C1 segment of cervical spinal cord (tissue), 14 donors: ENCODE measurements around the gene RGS6.

Source experiments
- DNase-seq, 14 donors: peaks; one replicate each; lab custom pipeline; 2025; lab: John Stamatoyannopoulos, UW

The RGS6 gene

GRCh38 chr14:71943695-71944018 lies 11.4 kb downstream of the RGS6 start:
- no peak for DNase-seq

- DNase-seq: no peak
Observed at GRCh38 chr14:71947947-71948500, 15.8 kb downstream of the RGS6 start.

GRCh38 chr14:71952381-71953363 lies 20.4 kb downstream of the RGS6 start:
- no peak for DNase-seq

GRCh38 chr14:71956920-71957563 lies 24.8 kb downstream of the RGS6 start:
- DNase-seq: no peak

GRCh38 chr14:71959055-71959454 lies 26.8 kb downstream of the RGS6 start:
- no peak for DNase-seq

GRCh38 chr14:71960494-71961353 lies 28.5 kb downstream of the RGS6 start:
- DNase-seq: no peak

GRCh38 chr14:71961972-71962371 lies 29.7 kb downstream of the RGS6 start:
- no peak for DNase-seq

GRCh38 chr14:71964716-71965115 lies 32.5 kb downstream of the RGS6 start:
- DNase-seq: no peak

- DNase-seq: no peak
Observed at GRCh38 chr14:71966528-71966927, 34.3 kb downstream of the RGS6 start.

- DNase-seq: no peak
Observed at GRCh38 chr14:71967704-71968103, 35.5 kb downstream of the RGS6 start.

GRCh38 chr14:71970272-71970671 lies 38.0 kb downstream of the RGS6 start:
- DNase-seq: no peak

- no peak for DNase-seq
Observed at GRCh38 chr14:71985538-71986189, 53.4 kb downstream of the RGS6 start.

GRCh38 chr14:71988476-71988875 lies 56.2 kb downstream of the RGS6 start:
- no peak for DNase-seq

- no peak for DNase-seq
Observed at GRCh38 chr14:71988939-71989338, 56.7 kb downstream of the RGS6 start.

- no peak for DNase-seq
Observed at GRCh38 chr14:71994416-71994815, 62.2 kb downstream of the RGS6 start.

GRCh38 chr14:71995741-71996140 lies 63.5 kb downstream of the RGS6 start:
- no peak for DNase-seq

GRCh38 chr14:71996610-71997009 lies 64.4 kb downstream of the RGS6 start:
- DNase-seq: no peak

GRCh38 chr14:72000907-72001306 lies 68.7 kb downstream of the RGS6 start:
- peak in 10 of 14 donors; percentile 2 to 66 (median 26) for DNase-seq

- DNase-seq: no peak
Observed at GRCh38 chr14:72002731-72003130, 70.5 kb downstream of the RGS6 start.

GRCh38 chr14:72008666-72009065 lies 76.4 kb downstream of the RGS6 start:
- DNase-seq: no peak

- DNase-seq: no peak
Observed at GRCh38 chr14:72010474-72010873, 78.2 kb downstream of the RGS6 start.
